ENCODE data around the gene LPP. TPM values are rescaled to one million over a fixed set of nuclear protein-coding genes. Genes with fewer than 3 reads are reported as not detected.

Gene LPP
- polyA plus RNA-seq, 3 donors from 2014 or later = 6.5 to 33.5 (median 11.3) TPM

GRCh38 chr3:188198760-188199327 is 44.9 kb downstream of the LPP start:
- H3K4me1 Mint-ChIP-seq = peaks cover 50 to 60% of the 10 kb centered on the region in 2 donors
- H3K27me3 Mint-ChIP-seq (ENCODE audit: low read depth in 3 of 3) = no peaks in the 10 kb centered on the region
- no peak overlapping the region for H3K4me3 Mint-ChIP-seq
- H3K9me3 Mint-ChIP-seq = no peaks in the 10 kb centered on the region
- no peak overlapping the region for H3K27ac Mint-ChIP-seq
- no peak for DNase-seq
- peaks cover 0 to 25% (median 0%) of the 10 kb centered on the region in 3 donors for H3K36me3 Mint-ChIP-seq

- H3K4me1 Mint-ChIP-seq = peaks cover 54 to 60% of the 10 kb centered on the region in 2 donors
- peaks cover 0 to 20% (median 0%) of the 10 kb centered on the region in 3 donors for H3K36me3 Mint-ChIP-seq
- H3K9me3 Mint-ChIP-seq = no peaks in the 10 kb centered on the region
Measured at GRCh38 chr3:188199386-188199785, 45.4 kb downstream of the LPP start.

GRCh38 chr3:188200481-188200880 is 46.5 kb downstream of the LPP start:
- Mint-ChIP-seq H3K27ac (no peak overlapping the region), H3K4me3 (no peak overlapping the region), H3K4me1 (peaks cover 60 to 67% of the 10 kb centered on the region in 2 donors), H3K36me3 (peaks cover 0 to 20% (median under 1%) of the 10 kb centered on the region in 3 donors), H3K27me3 (ENCODE audit: low read depth in 3 of 3) (no peaks in the 10 kb centered on the region), H3K9me3 (no peaks in the 10 kb centered on the region)
- no peak for DNase-seq

More at GRCh38 chr3:188199386-188199785, 45.4 kb downstream of the LPP start:
- H3K27ac Mint-ChIP-seq = no peak overlapping the region
- no peak for DNase-seq
- H3K4me3 Mint-ChIP-seq = no peak overlapping the region
- no peaks in the 10 kb centered on the region for H3K27me3 Mint-ChIP-seq (ENCODE audit: low read depth in 3 of 3)

GRCh38 chr3:188202358-188203138 is 48.6 kb downstream of the LPP start:
- H3K9me3 Mint-ChIP-seq = no peaks in the 10 kb centered on the region
- H3K36me3 Mint-ChIP-seq = peaks cover under 1 to 16% (median 3%) of the 10 kb centered on the region in 3 donors
- no peak for DNase-seq
- H3K4me1 Mint-ChIP-seq = peaks cover 43 to 61% of the 10 kb centered on the region in 2 donors
- peak overlapping the region in 5 of 6 donors; percentile 0 to 31 (median 14) for H3K27ac Mint-ChIP-seq
- no peak overlapping the region for H3K4me3 Mint-ChIP-seq
- no peaks in the 10 kb centered on the region for H3K27me3 Mint-ChIP-seq (ENCODE audit: low read depth in 3 of 3)

GRCh38 chr3:188204526-188204925 is 50.6 kb downstream of the LPP start:
- DNase-seq = no peak
- Mint-ChIP-seq H3K4me1 (peaks cover 31 to 48% of the 10 kb centered on the region in 2 donors), H3K27me3 (ENCODE audit: low read depth in 3 of 3) (peaks cover 0 to 2% (median 0%) of the 10 kb centered on the region in 3 donors), H3K36me3 (peaks cover 4 to 16% (median 10%) of the 10 kb centered on the region in 3 donors), H3K27ac (no peak overlapping the region), H3K9me3 (no peaks in the 10 kb centered on the region), H3K4me3 (no peak overlapping the region)

- H3K4me1 Mint-ChIP-seq = peaks cover 31 to 53% of the 10 kb centered on the region in 2 donors
- peaks cover 8 to 19% (median 12%) of the 10 kb centered on the region in 3 donors for H3K36me3 Mint-ChIP-seq
- DNase-seq = no peak
- peak overlapping the region in 2 of 6 donors; percentile 2 to 23 for H3K27ac Mint-ChIP-seq
- H3K9me3 Mint-ChIP-seq = no peaks in the 10 kb centered on the region
- H3K27me3 Mint-ChIP-seq (ENCODE audit: low read depth in 3 of 3) = peaks cover 0 to 4% (median 0%) of the 10 kb centered on the region in 3 donors
- H3K4me3 Mint-ChIP-seq = no peak overlapping the region
Measured at GRCh38 chr3:188205992-188206416, 52.0 kb downstream of the LPP start.

GRCh38 chr3:188206787-188207186 is 52.8 kb downstream of the LPP start:
- DNase-seq = no peak
- Mint-ChIP-seq H3K27ac (peak overlapping the region in 2 of 6 donors; percentile 2 to 41), H3K9me3 (no peaks in the 10 kb centered on the region), H3K36me3 (peaks cover 10 to 19% (median 15%) of the 10 kb centered on the region in 3 donors), H3K4me1 (peaks cover 29 to 49% of the 10 kb centered on the region in 2 donors), H3K27me3 (ENCODE audit: low read depth in 3 of 3) (peaks cover 0 to 4% (median 0%) of the 10 kb centered on the region in 3 donors), H3K4me3 (no peak overlapping the region)

GRCh38 chr3:188207941-188208515 is 54.1 kb downstream of the LPP start:
- H3K4me3 Mint-ChIP-seq = no peak overlapping the region
- peaks cover 0 to 4% (median 0%) of the 10 kb centered on the region in 3 donors for H3K27me3 Mint-ChIP-seq (ENCODE audit: low read depth in 3 of 3)
- H3K36me3 Mint-ChIP-seq = peaks cover 10 to 22% (median 15%) of the 10 kb centered on the region in 3 donors
- peak overlapping the region in 2 of 6 donors; percentile 17 to 19 for H3K27ac Mint-ChIP-seq
- H3K9me3 Mint-ChIP-seq = no peaks in the 10 kb centered on the region
- peaks cover 20 to 38% of the 10 kb centered on the region in 2 donors for H3K4me1 Mint-ChIP-seq
- no peak for DNase-seq

- Mint-ChIP-seq H3K27ac (no peak overlapping the region), H3K9me3 (no peaks in the 10 kb centered on the region), H3K36me3 (peaks cover 10 to 22% (median 16%) of the 10 kb centered on the region in 3 donors), H3K4me1 (peaks cover 20 to 38% of the 10 kb centered on the region in 2 donors), H3K4me3 (no peak overlapping the region), H3K27me3 (ENCODE audit: low read depth in 3 of 3) (peaks cover 0 to 5% (median 0%) of the 10 kb centered on the region in 3 donors)
- no peak for DNase-seq
Measured at GRCh38 chr3:188208516-188208981, 54.6 kb downstream of the LPP start.

GRCh38 chr3:188209034-188209433 is 55.1 kb downstream of the LPP start:
- H3K27me3 Mint-ChIP-seq (ENCODE audit: low read depth in 3 of 3) = peaks cover 0 to 6% (median 0%) of the 10 kb centered on the region in 3 donors
- no peak overlapping the region for H3K27ac Mint-ChIP-seq
- H3K36me3 Mint-ChIP-seq = peaks cover 10 to 26% (median 18%) of the 10 kb centered on the region in 3 donors
- no peak overlapping the region for H3K4me3 Mint-ChIP-seq
- H3K4me1 Mint-ChIP-seq = peaks cover 21 to 35% of the 10 kb centered on the region in 2 donors
- DNase-seq = no peak
- H3K9me3 Mint-ChIP-seq = no peaks in the 10 kb centered on the region

- Mint-ChIP-seq H3K36me3 (peaks cover 10 to 29% (median 21%) of the 10 kb centered on the region in 3 donors), H3K27me3 (ENCODE audit: low read depth in 3 of 3) (peaks cover 0 to 6% (median 0%) of the 10 kb centered on the region in 3 donors), H3K9me3 (no peaks in the 10 kb centered on the region), H3K4me1 (peaks cover 14 to 28% of the 10 kb centered on the region in 2 donors), H3K27ac (no peak overlapping the region), H3K4me3 (no peak overlapping the region)
- DNase-seq = no peak
Measured at GRCh38 chr3:188209740-188210139, 55.8 kb downstream of the LPP start.

GRCh38 chr3:188211476-188211875 is 57.5 kb downstream of the LPP start:
- H3K4me1 Mint-ChIP-seq = peaks cover 13 to 19% of the 10 kb centered on the region in 2 donors
- H3K9me3 Mint-ChIP-seq = no peaks in the 10 kb centered on the region
- no peak overlapping the region for H3K27ac Mint-ChIP-seq
- peaks cover 0 to 6% (median 0%) of the 10 kb centered on the region in 3 donors for H3K27me3 Mint-ChIP-seq (ENCODE audit: low read depth in 3 of 3)
- DNase-seq = no peak
- no peak overlapping the region for H3K4me3 Mint-ChIP-seq
- peaks cover 10 to 24% (median 19%) of the 10 kb centered on the region in 3 donors for H3K36me3 Mint-ChIP-seq

- H3K36me3 Mint-ChIP-seq = peaks cover 10 to 24% (median 19%) of the 10 kb centered on the region in 3 donors
- peaks cover 23 to 24% of the 10 kb centered on the region in 2 donors for H3K4me1 Mint-ChIP-seq
- H3K27me3 Mint-ChIP-seq (ENCODE audit: low read depth in 3 of 3) = peaks cover 0 to 6% (median 0%) of the 10 kb centered on the region in 3 donors
- H3K4me3 Mint-ChIP-seq = no peak overlapping the region
- no peak overlapping the region for H3K27ac Mint-ChIP-seq
- no peak for DNase-seq
- no peaks in the 10 kb centered on the region for H3K9me3 Mint-ChIP-seq
Measured at GRCh38 chr3:188212308-188212969, 58.5 kb downstream of the LPP start.
